Fibroblast of lung (primary cell): Measurements from ENCODE around the gene SLAMF1.

Source experiments
- EZH2 ChIP-seq: IDR thresholded peaks from 2 replicates; pipeline ENCODE4 v1.5.1; 2012; ENCODE audit warnings: low read length, control low read depth, mild to moderate bottlenecking; ENCODE audit errors: missing control alignments
- TF ChIP-seq, protein P1 (sequence below), 2 donors: IDR thresholded peaks in 1 of 2; conservative IDR thresholded peaks in 1 of 2; 1 replicate in 1 of 2; 2 replicates in 1 of 2; pipeline ENCODE4 v1.5.1; 2011 to 2012; ENCODE audit warnings: low read length in 2 of 2, control low read depth in 1 of 2, inconsistent platforms in 1 of 2, low read depth in 1 of 2, mild to moderate bottlenecking in 1 of 2

DNA sequence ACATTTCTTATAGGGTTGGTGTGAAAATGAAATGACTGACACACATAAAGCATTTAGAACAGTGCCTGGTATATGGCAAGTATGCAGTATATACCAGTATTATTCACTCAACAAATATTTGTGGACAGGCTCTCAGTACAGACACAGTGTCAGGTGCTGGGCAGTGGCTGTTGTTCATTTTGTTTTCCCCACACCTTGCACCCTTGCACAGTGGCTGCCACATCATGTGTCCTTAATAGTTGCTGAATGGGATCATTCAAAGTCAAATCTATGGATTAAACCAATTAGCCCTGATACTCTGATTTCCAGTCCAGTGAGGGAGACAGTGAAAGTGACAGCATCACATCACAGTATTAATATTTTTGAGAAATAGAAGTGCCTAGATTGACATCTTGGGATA lies 2.4 kb downstream of the SLAMF1 start:
- TF ChIP-seq, protein P1, sequence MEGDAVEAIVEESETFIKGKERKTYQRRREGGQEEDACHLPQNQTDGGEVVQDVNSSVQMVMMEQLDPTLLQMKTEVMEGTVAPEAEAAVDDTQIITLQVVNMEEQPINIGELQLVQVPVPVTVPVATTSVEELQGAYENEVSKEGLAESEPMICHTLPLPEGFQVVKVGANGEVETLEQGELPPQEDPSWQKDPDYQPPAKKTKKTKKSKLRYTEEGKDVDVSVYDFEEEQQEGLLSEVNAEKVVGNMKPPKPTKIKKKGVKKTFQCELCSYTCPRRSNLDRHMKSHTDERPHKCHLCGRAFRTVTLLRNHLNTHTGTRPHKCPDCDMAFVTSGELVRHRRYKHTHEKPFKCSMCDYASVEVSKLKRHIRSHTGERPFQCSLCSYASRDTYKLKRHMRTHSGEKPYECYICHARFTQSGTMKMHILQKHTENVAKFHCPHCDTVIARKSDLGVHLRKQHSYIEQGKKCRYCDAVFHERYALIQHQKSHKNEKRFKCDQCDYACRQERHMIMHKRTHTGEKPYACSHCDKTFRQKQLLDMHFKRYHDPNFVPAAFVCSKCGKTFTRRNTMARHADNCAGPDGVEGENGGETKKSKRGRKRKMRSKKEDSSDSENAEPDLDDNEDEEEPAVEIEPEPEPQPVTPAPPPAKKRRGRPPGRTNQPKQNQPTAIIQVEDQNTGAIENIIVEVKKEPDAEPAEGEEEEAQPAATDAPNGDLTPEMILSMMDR (conservative IDR thresholded peaks at IDR 0.05 in 1 of 2, IDR thresholded peaks at IDR 0.05 in 1 of 2; ENCODE audit: low read depth in 1 of 2, low read length in 2 of 2), result no peak
- TF ChIP-seq EZH2, result no peak
